Measurements from ENCODE around the gene PHC2.

DNA sequence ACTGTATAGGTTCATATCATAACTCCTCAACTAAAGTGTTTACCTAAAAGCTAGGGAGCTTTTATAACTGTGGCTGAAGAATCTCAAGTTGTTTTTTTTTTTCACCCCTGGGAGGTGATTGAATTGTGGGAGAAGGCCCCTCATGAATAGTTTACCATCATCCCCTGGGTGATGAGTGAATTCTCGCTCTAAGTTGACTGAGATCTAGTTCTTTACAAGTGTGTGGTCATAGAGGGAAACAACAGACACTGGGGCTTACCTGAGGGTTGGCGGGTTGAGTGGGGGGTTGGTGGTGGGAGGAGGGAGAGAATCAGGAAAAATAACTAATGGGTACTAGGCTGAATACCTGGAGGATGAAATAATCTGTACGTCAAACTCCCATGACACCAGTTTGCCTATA lies 33.7 kb upstream of the PHC2 start:
- no peak for TF ChIP-seq POLR2AphosphoS5 (IDR thresholded peaks at IDR 0.05)
- TF ChIP-seq EP300 (IDR thresholded peaks at IDR 0.05): no peak
- TF ChIP-seq, protein P1, sequence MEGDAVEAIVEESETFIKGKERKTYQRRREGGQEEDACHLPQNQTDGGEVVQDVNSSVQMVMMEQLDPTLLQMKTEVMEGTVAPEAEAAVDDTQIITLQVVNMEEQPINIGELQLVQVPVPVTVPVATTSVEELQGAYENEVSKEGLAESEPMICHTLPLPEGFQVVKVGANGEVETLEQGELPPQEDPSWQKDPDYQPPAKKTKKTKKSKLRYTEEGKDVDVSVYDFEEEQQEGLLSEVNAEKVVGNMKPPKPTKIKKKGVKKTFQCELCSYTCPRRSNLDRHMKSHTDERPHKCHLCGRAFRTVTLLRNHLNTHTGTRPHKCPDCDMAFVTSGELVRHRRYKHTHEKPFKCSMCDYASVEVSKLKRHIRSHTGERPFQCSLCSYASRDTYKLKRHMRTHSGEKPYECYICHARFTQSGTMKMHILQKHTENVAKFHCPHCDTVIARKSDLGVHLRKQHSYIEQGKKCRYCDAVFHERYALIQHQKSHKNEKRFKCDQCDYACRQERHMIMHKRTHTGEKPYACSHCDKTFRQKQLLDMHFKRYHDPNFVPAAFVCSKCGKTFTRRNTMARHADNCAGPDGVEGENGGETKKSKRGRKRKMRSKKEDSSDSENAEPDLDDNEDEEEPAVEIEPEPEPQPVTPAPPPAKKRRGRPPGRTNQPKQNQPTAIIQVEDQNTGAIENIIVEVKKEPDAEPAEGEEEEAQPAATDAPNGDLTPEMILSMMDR (IDR thresholded peaks at IDR 0.05): no peak
